A549 (cell line): ENCODE results near the gene SUPT3H.

Experiments
- CEBPB ChIP-seq, 2 experiments: fragments of >200 bp in 1 of 2; sonication (Bioruptor Twin) in 1 of 2; formaldehyde crosslinking in 1 of 2; IDR thresholded peaks; 2 replicates each; pipeline ENCODE4 v1.6.1; 2012 to 2016
- CTCF ChIP-seq: fragments of >200 bp; sonication (Bioruptor Twin); formaldehyde crosslinking; IDR thresholded peaks from 3 replicates; pipeline ENCODE4 v1.5.1; 2016
- KDM1A ChIP-seq: fragments of 200-600 bp; sonication (generic); IDR thresholded peaks from 2 replicates; pipeline ENCODE4 v1.6.1; 2016; ENCODE audit warnings: low read depth, mild to moderate bottlenecking
- NFE2L2 ChIP-seq: fragments of 150-350 bp; conservative IDR thresholded peaks from 2 replicates; pipeline ENCODE4 v1.6.1; 2014; ENCODE audit warnings: low read length
- POLR2A ChIP-seq: IDR thresholded peaks from 2 replicates; pipeline ENCODE4 v1.6.1; 2012; ENCODE audit warnings: mild to moderate bottlenecking, low read length
- USF2 ChIP-seq: fragments of 450-650 bp; IDR thresholded peaks from 2 replicates; pipeline ENCODE4 v1.6.1; 2014; ENCODE audit warnings: antibody characterized with exemption

- TF ChIP-seq POLR2A (no peak), CTCF (no peak), NFE2L2 (no peak), USF2 (no peak), CEBPB (IDR thresholded peaks at IDR 0.05) (no peak), KDM1A (no peak)
Observed at GRCh38 chr6:44972709-44973108, 405.0 kb downstream of the SUPT3H start.
